Measurements from ENCODE around the gene RFX2. TPM values are rescaled to one million over a fixed set of nuclear protein-coding genes. Genes with fewer than 3 reads are reported as not detected.

RFX2 gene
- total RNA-seq, 1 donor from 2014 or later: 1.2 TPM

GRCh38 chr19:5967994-5968430 lies 142.3 kb downstream of the RFX2 start:
- Mint-ChIP-seq H3K9me3 (ENCODE audit: unreplicated experiment) (no peaks in the 10 kb centered on the region), H3K36me3 (ENCODE audit: low read depth, unreplicated experiment) (peaks cover 5% of the 10 kb centered on the region), H3K27me3 (ENCODE audit: unreplicated experiment) (peaks cover 11% of the 10 kb centered on the region), H3K4me1 (ENCODE audit: unreplicated experiment) (peaks cover 61% of the 10 kb centered on the region), H3K27ac (ENCODE audit: unreplicated experiment) (peak overlapping the region; percentile 95), H3K4me3 (ENCODE audit: unreplicated experiment) (peak overlapping the region; percentile 35)
- peak; percentile 69 for DNase-seq (ENCODE audit: low spot score)
- peak; percentile 91 for TF ChIP-seq CTCF (IDR thresholded peaks at IDR 0.05; ENCODE audit: unreplicated experiment)

- H3K27ac Mint-ChIP-seq (ENCODE audit: unreplicated experiment): peak overlapping the region; percentile 95
- H3K9me3 Mint-ChIP-seq (ENCODE audit: unreplicated experiment): no peaks in the 10 kb centered on the region
- no peak for DNase-seq (ENCODE audit: low spot score)
- TF ChIP-seq CTCF (IDR thresholded peaks at IDR 0.05; ENCODE audit: unreplicated experiment): no peak
- H3K27me3 Mint-ChIP-seq (ENCODE audit: unreplicated experiment): peaks cover 11% of the 10 kb centered on the region
- H3K36me3 Mint-ChIP-seq (ENCODE audit: low read depth, unreplicated experiment): peaks cover 5% of the 10 kb centered on the region
- peaks cover 65% of the 10 kb centered on the region for H3K4me1 Mint-ChIP-seq (ENCODE audit: unreplicated experiment)
- peak overlapping the region; percentile 21 for H3K4me3 Mint-ChIP-seq (ENCODE audit: unreplicated experiment)
Observed at GRCh38 chr19:5967571-5967970, 142.7 kb downstream of the RFX2 start.

- TF ChIP-seq CTCF (IDR thresholded peaks at IDR 0.05; ENCODE audit: unreplicated experiment): no peak
- peaks cover 5% of the 10 kb centered on the region for H3K36me3 Mint-ChIP-seq (ENCODE audit: low read depth, unreplicated experiment)
- H3K27me3 Mint-ChIP-seq (ENCODE audit: unreplicated experiment): peaks cover 9% of the 10 kb centered on the region
- H3K4me3 Mint-ChIP-seq (ENCODE audit: unreplicated experiment): no peak overlapping the region
- H3K9me3 Mint-ChIP-seq (ENCODE audit: unreplicated experiment): no peaks in the 10 kb centered on the region
- no peak for DNase-seq (ENCODE audit: low spot score)
- H3K27ac Mint-ChIP-seq (ENCODE audit: unreplicated experiment): peak overlapping the region; percentile 69
- H3K4me1 Mint-ChIP-seq (ENCODE audit: unreplicated experiment): peaks cover 72% of the 10 kb centered on the region
Observed at GRCh38 chr19:5966941-5967340, 143.4 kb downstream of the RFX2 start.

GRCh38 chr19:5966215-5966614 lies 144.1 kb downstream of the RFX2 start:
- no peak overlapping the region for H3K4me3 Mint-ChIP-seq (ENCODE audit: unreplicated experiment)
- no peaks in the 10 kb centered on the region for H3K9me3 Mint-ChIP-seq (ENCODE audit: unreplicated experiment)
- TF ChIP-seq CTCF (IDR thresholded peaks at IDR 0.05; ENCODE audit: unreplicated experiment): no peak
- peaks cover 5% of the 10 kb centered on the region for H3K36me3 Mint-ChIP-seq (ENCODE audit: low read depth, unreplicated experiment)
- peak overlapping the region; percentile 6 for H3K27ac Mint-ChIP-seq (ENCODE audit: unreplicated experiment)
- DNase-seq (ENCODE audit: low spot score): no peak
- H3K27me3 Mint-ChIP-seq (ENCODE audit: unreplicated experiment): peaks cover 9% of the 10 kb centered on the region
- H3K4me1 Mint-ChIP-seq (ENCODE audit: unreplicated experiment): peaks cover 78% of the 10 kb centered on the region

GRCh38 chr19:5964816-5965565 lies 145.3 kb downstream of the RFX2 start:
- Mint-ChIP-seq H3K27ac (ENCODE audit: unreplicated experiment) (peak overlapping the region; percentile 26), H3K9me3 (ENCODE audit: unreplicated experiment) (no peaks in the 10 kb centered on the region), H3K4me1 (ENCODE audit: unreplicated experiment) (peaks cover 86% of the 10 kb centered on the region), H3K36me3 (ENCODE audit: low read depth, unreplicated experiment) (peaks cover 8% of the 10 kb centered on the region), H3K4me3 (ENCODE audit: unreplicated experiment) (no peak overlapping the region), H3K27me3 (ENCODE audit: unreplicated experiment) (peaks cover 11% of the 10 kb centered on the region)
- TF ChIP-seq CTCF (IDR thresholded peaks at IDR 0.05; ENCODE audit: unreplicated experiment): no peak
- no peak for DNase-seq (ENCODE audit: low spot score)
